Central memory CD8-positive, alpha-beta T cell (primary cell): ENCODE results near the gene STYXL1.
"Not testable (repeated sequence)": the region's sequence is repeated elsewhere in the genome, so short reads cannot be mapped to it uniquely, and the experiment has no call there.

Source experiments
- ATAC-seq: fragments of 150-1000 bp; cut with Tn5 transposase; replicated peaks from 2 replicates; pipeline ENCODE4 v1.10.0; 2022; ENCODE audit warnings: mild to moderate bottlenecking, moderate FRiP score, moderate number of reproducible peaks; ENCODE audit not compliant: poor library complexity, severe bottlenecking; ENCODE audit errors: extremely low read depth
- DNase-seq, 2 donors: peaks; one replicate each; pipeline ENCODE4 v3.0.0; 2021; ENCODE audit warnings: low spot score in 2 of 2
- H3K27ac Mint-ChIP-seq: one replicate; pipeline ENCODE4 v1.8.0; 2022; ENCODE audit warnings: low read depth, mild to moderate bottlenecking, moderate library complexity, mixed read lengths
- H3K27me3 Mint-ChIP-seq: one replicate; pipeline ENCODE4 v1.8.0; 2022; ENCODE audit warnings: mixed read lengths
- H3K36me3 Mint-ChIP-seq: one replicate; pipeline ENCODE4 v1.8.0; 2022; ENCODE audit warnings: mild to moderate bottlenecking, moderate library complexity, mixed read lengths; ENCODE audit not compliant: insufficient read depth
- H3K4me1 Mint-ChIP-seq: one replicate; pipeline ENCODE4 v1.8.0; 2022; ENCODE audit warnings: mixed read lengths
- H3K4me3 Mint-ChIP-seq: one replicate; pipeline ENCODE4 v1.8.0; 2022; ENCODE audit warnings: mild to moderate bottlenecking, moderate library complexity, mixed read lengths
- H3K9me3 Mint-ChIP-seq: one replicate; pipeline ENCODE4 v1.8.0; 2022; ENCODE audit warnings: mixed read lengths

STYXL1 gene

GRCh38 chr7:76060842-76061241 is 13.0 kb upstream of the STYXL1 start:
- no peak overlapping the region for H3K27ac Mint-ChIP-seq
- peaks cover 48% of the 10 kb centered on the region for H3K36me3 Mint-ChIP-seq
- no peaks in the 10 kb centered on the region for H3K4me1 Mint-ChIP-seq
- ATAC-seq (no peak), DNase-seq (no peak)
- H3K4me3 Mint-ChIP-seq: no peak overlapping the region
- H3K9me3 Mint-ChIP-seq: no peaks in the 10 kb centered on the region
- H3K27me3 Mint-ChIP-seq: no peaks in the 10 kb centered on the region

GRCh38 chr7:76058745-76059144 is 10.9 kb upstream of the STYXL1 start:
- H3K36me3 Mint-ChIP-seq: peaks cover 44% of the 10 kb centered on the region
- not testable (repeated sequence) for DNase-seq, ATAC-seq, H3K9me3 Mint-ChIP-seq, H3K27me3 Mint-ChIP-seq, H3K4me3 Mint-ChIP-seq, H3K4me1 Mint-ChIP-seq, H3K27ac Mint-ChIP-seq

GRCh38 chr7:76057813-76058145 is 10.0 kb upstream of the STYXL1 start:
- H3K27me3 Mint-ChIP-seq: no peaks in the 10 kb centered on the region
- no peak for DNase-seq
- H3K36me3 Mint-ChIP-seq: peaks cover 46% of the 10 kb centered on the region
- H3K9me3 Mint-ChIP-seq: no peaks in the 10 kb centered on the region
- peaks cover 5% of the 10 kb centered on the region for H3K4me1 Mint-ChIP-seq
- no peak overlapping the region for H3K4me3 Mint-ChIP-seq
- no peak overlapping the region for H3K27ac Mint-ChIP-seq
- ATAC-seq: no peak

GRCh38 chr7:76057103-76057812 is 9.5 kb upstream of the STYXL1 start:
- Mint-ChIP-seq H3K27me3 (no peaks in the 10 kb centered on the region), H3K27ac (no peak overlapping the region), H3K36me3 (peaks cover 48% of the 10 kb centered on the region), H3K9me3 (no peaks in the 10 kb centered on the region), H3K4me3 (no peak overlapping the region), H3K4me1 (peaks cover 7% of the 10 kb centered on the region)
- DNase-seq: no peak
- ATAC-seq: no peak

GRCh38 chr7:76056241-76056640 is 8.4 kb upstream of the STYXL1 start:
- DNase-seq (no peak), ATAC-seq (no peak)
- H3K4me3 Mint-ChIP-seq: no peak overlapping the region
- no peak overlapping the region for H3K27ac Mint-ChIP-seq
- no peaks in the 10 kb centered on the region for H3K9me3 Mint-ChIP-seq
- H3K36me3 Mint-ChIP-seq: peaks cover 52% of the 10 kb centered on the region
- H3K27me3 Mint-ChIP-seq: no peaks in the 10 kb centered on the region
- peaks cover 14% of the 10 kb centered on the region for H3K4me1 Mint-ChIP-seq

- Mint-ChIP-seq H3K4me1 (peaks cover 26% of the 10 kb centered on the region), H3K4me3 (no peak overlapping the region), H3K27ac (no peak overlapping the region), H3K36me3 (peaks cover 43% of the 10 kb centered on the region), H3K9me3 (peaks cover under 1% of the 10 kb centered on the region), H3K27me3 (no peaks in the 10 kb centered on the region)
- DNase-seq (no peak), ATAC-seq (no peak)
These were observed 6.6 kb upstream of the STYXL1 start for GRCh38 chr7:76054123-76055120.

GRCh38 chr7:76053461-76053860 is 5.7 kb upstream of the STYXL1 start:
- H3K4me1 Mint-ChIP-seq: peaks cover 31% of the 10 kb centered on the region
- no peak overlapping the region for H3K4me3 Mint-ChIP-seq
- H3K27me3 Mint-ChIP-seq: no peaks in the 10 kb centered on the region
- no peak overlapping the region for H3K27ac Mint-ChIP-seq
- H3K9me3 Mint-ChIP-seq: peaks cover 5% of the 10 kb centered on the region
- H3K36me3 Mint-ChIP-seq: peaks cover 35% of the 10 kb centered on the region
- ATAC-seq (no peak), DNase-seq (no peak)

GRCh38 chr7:76052681-76053080 is 4.9 kb upstream of the STYXL1 start:
- H3K27ac Mint-ChIP-seq, ATAC-seq, DNase-seq, H3K9me3 Mint-ChIP-seq, H3K4me3 Mint-ChIP-seq, H3K27me3 Mint-ChIP-seq: not testable (repeated sequence)
- peaks cover 31% of the 10 kb centered on the region for H3K4me1 Mint-ChIP-seq
- H3K36me3 Mint-ChIP-seq: peaks cover 34% of the 10 kb centered on the region

- Mint-ChIP-seq H3K9me3 (peaks cover 5% of the 10 kb centered on the region), H3K36me3 (peaks cover 31% of the 10 kb centered on the region), H3K4me3 (no peak overlapping the region), H3K27me3 (no peaks in the 10 kb centered on the region), H3K4me1 (peaks cover 31% of the 10 kb centered on the region), H3K27ac (peak overlapping the region; percentile 64)
- peak; percentile 37 for ATAC-seq
- no peak for DNase-seq
These were observed 4.0 kb upstream of the STYXL1 start for GRCh38 chr7:76051840-76052239.

- H3K36me3 Mint-ChIP-seq: peaks cover 20% of the 10 kb centered on the region
- H3K27ac Mint-ChIP-seq: peak overlapping the region; percentile 67
- DNase-seq (no peak), ATAC-seq (no peak)
- H3K4me3 Mint-ChIP-seq: peak overlapping the region; percentile 3
- H3K9me3 Mint-ChIP-seq: peaks cover 5% of the 10 kb centered on the region
- H3K4me1 Mint-ChIP-seq: peaks cover 31% of the 10 kb centered on the region
- H3K27me3 Mint-ChIP-seq: no peaks in the 10 kb centered on the region
These were observed 2.7 kb upstream of the STYXL1 start for GRCh38 chr7:76050545-76050944.

- Mint-ChIP-seq H3K27ac (peak overlapping the region; percentile 96), H3K27me3 (no peaks in the 10 kb centered on the region), H3K36me3 (peaks cover 20% of the 10 kb centered on the region), H3K4me3 (no peak overlapping the region), H3K9me3 (peaks cover 5% of the 10 kb centered on the region), H3K4me1 (peaks cover 41% of the 10 kb centered on the region)
- ATAC-seq (no peak), DNase-seq (no peak)
These were observed 1.5 kb upstream of the STYXL1 start for GRCh38 chr7:76049295-76049694.

- ATAC-seq: peak; percentile 21
- Mint-ChIP-seq H3K36me3 (peaks cover 20% of the 10 kb centered on the region), H3K27ac (peak overlapping the region; percentile 96), H3K4me3 (peak overlapping the region; percentile 98), H3K27me3 (no peaks in the 10 kb centered on the region), H3K9me3 (peaks cover 5% of the 10 kb centered on the region), H3K4me1 (peaks cover 48% of the 10 kb centered on the region)
- DNase-seq: no peak
These were observed 828 bp upstream of the STYXL1 start for GRCh38 chr7:76048668-76048988.

GRCh38 chr7:76047305-76047810 is 442 bp downstream of the STYXL1 start:
- peaks cover 49% of the 10 kb centered on the region for H3K4me1 Mint-ChIP-seq
- H3K36me3 Mint-ChIP-seq: peaks cover 12% of the 10 kb centered on the region
- DNase-seq (no peak), ATAC-seq (peak; percentile 3)
- H3K4me3 Mint-ChIP-seq: peak overlapping the region; percentile 98
- H3K27ac Mint-ChIP-seq: peak overlapping the region; percentile 96
- H3K9me3 Mint-ChIP-seq: peaks cover 5% of the 10 kb centered on the region
- no peaks in the 10 kb centered on the region for H3K27me3 Mint-ChIP-seq
